Measurements from ENCODE around the gene BCL2A1. TPM values are rescaled to one million over a fixed set of nuclear protein-coding genes. Genes with fewer than 3 reads are reported as not detected.
"Not testable (repeated sequence)": the region's sequence is repeated elsewhere in the genome, so short reads cannot be mapped to it uniquely, and the experiment has no call there.

BCL2A1 gene
- total and polyA plus RNA-seq, 10 of the 15 experiments (the other 5 are each of a cell fraction or from before 2014, with no cell fraction given): 181 to 570 (median 321) TPM

DNA sequence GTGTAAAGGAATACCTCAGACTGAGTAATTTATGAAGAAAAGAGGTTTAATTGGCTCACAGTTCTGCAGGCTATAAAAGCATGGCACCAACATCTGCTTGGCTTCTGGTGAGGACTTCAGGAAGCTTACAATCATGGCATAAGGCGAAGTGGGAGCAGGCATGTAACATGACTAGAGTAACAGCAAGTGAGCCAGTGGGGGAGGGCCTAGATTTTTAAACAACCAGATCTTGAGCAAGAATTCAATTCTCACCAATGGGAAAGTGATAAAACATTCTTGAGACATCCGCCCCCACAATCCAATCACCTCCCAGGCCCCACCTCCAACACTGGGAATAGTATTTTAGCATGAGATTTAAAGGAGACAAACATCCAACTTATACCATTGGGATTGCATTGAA, 44.2 kb upstream of the BCL2A1 start (continued):
- TF ChIP-seq, protein P1, sequence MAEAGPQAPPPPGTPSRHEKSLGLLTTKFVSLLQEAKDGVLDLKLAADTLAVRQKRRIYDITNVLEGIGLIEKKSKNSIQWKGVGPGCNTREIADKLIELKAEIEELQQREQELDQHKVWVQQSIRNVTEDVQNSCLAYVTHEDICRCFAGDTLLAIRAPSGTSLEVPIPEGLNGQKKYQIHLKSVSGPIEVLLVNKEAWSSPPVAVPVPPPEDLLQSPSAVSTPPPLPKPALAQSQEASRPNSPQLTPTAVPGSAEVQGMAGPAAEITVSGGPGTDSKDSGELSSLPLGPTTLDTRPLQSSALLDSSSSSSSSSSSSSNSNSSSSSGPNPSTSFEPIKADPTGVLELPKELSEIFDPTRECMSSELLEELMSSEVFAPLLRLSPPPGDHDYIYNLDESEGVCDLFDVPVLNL (IDR thresholded peaks at IDR 0.05; ENCODE audit: low read depth, low read length): no peak

GRCh38 chr15:80014186-80014585, 43.2 kb upstream of the BCL2A1 start:
- H2AFZ ChIP-seq (ENCODE audit: control insufficient read depth, low read depth, low read length); H3K36me3 ChIP-seq (ENCODE audit: control insufficient read depth in 2 of 2, insufficient read depth in 2 of 2, low read length in 1 of 2); H3K9ac ChIP-seq (ENCODE audit: control insufficient read depth, insufficient read depth, low read length); H3K79me2 ChIP-seq (ENCODE audit: control insufficient read depth, insufficient read depth, low read length); DNase-seq (ENCODE audit: low read depth, low spot score); H3K27ac ChIP-seq (ENCODE audit: control insufficient read depth, insufficient read depth); BruUV-seq (replicated peaks); H3K4me2 ChIP-seq (ENCODE audit: control insufficient read depth, insufficient read depth); H3K4me3 ChIP-seq; H4K20me1 ChIP-seq (ENCODE audit: control insufficient read depth, insufficient read depth); ATAC-seq; H3K27me3 ChIP-seq (replicated peaks in 1 of 2; ENCODE audit: control insufficient read depth in 2 of 2, insufficient read depth in 2 of 2, low read length in 1 of 2); FAIRE-seq: not testable (repeated sequence)
- Histone ChIP-seq H3K4me1 (ENCODE audit: control insufficient read depth, insufficient read depth, low read length) (peaks cover 41% of the 10 kb centered on the region), H3K9me3 (replicated peaks; ENCODE audit: control insufficient read depth, insufficient read depth, low read length) (peaks cover 10% of the 10 kb centered on the region; the same call in 2 of the 3 replicates)
- 100% methylated on average over 6 of the region's 7 CpGs for WGBS (ENCODE audit: insufficient coverage, insufficient replicate concordance, low lambda C conversion rate, missing lambda C conversion rate)
- ChIA-PET CTCF (interaction anchor here (0.6 to 0.9 kb wide), 2 partner anchors 21 to 293 kb away, joined by 3 read pairs; no protein-coding TSS in a partner anchor), SMC1A (ENCODE audit: uncharacterized antibody, unreplicated experiment) (interaction anchor here (0.6 to 1.5 kb wide), 2 partner anchors 49 to 1136 kb away, joined by 3 to 5 read pairs; no protein-coding TSS in a partner anchor), POLR2A (interaction anchor here (0.8 kb wide), 1 partner anchor 42 kb away, joined by 3 read pairs; no protein-coding TSS in a partner anchor), RAD21 (ENCODE audit: unreplicated experiment) (interaction anchor here (2.3 kb wide), 1 partner anchor 46 kb away, joined by 5 read pairs; no protein-coding TSS in a partner anchor)
- intact Hi-C loops (cut with micrococcal nuclease; ENCODE audit: unreplicated experiment): loop anchor here (5.0 kb wide), 1 partner anchor 158 kb away; no protein-coding TSS in a partner anchor
- in situ Hi-C loops (cut with MboI): loop anchor here (25.0 kb wide), 1 partner anchor 1273 kb away; no protein-coding TSS in a partner anchor

Measured in GM12878 (cell line).